ENCODE data around the gene CNNM2.

DNA sequence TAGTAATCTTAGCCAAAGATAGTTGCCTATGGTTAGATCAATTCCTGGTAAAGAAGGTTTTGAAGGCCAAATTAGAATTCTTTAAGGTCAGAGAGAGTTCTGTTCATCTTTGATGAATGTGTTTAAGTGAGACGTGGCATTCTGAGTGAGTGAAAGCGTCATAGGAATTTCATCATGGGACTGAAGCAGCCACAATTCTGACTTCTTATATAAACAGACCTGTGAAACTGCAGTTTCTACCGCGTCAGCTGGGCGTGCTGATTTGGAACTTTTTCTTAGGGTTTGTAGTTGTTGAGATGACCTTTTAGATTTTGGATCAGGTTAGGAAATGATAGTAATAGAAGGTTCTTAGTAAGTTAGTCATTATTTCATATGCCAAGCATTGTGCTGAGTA lies 103.8 kb downstream of the CNNM2 start:
- TF ChIP-seq, protein P1, sequence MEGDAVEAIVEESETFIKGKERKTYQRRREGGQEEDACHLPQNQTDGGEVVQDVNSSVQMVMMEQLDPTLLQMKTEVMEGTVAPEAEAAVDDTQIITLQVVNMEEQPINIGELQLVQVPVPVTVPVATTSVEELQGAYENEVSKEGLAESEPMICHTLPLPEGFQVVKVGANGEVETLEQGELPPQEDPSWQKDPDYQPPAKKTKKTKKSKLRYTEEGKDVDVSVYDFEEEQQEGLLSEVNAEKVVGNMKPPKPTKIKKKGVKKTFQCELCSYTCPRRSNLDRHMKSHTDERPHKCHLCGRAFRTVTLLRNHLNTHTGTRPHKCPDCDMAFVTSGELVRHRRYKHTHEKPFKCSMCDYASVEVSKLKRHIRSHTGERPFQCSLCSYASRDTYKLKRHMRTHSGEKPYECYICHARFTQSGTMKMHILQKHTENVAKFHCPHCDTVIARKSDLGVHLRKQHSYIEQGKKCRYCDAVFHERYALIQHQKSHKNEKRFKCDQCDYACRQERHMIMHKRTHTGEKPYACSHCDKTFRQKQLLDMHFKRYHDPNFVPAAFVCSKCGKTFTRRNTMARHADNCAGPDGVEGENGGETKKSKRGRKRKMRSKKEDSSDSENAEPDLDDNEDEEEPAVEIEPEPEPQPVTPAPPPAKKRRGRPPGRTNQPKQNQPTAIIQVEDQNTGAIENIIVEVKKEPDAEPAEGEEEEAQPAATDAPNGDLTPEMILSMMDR (IDR thresholded peaks at IDR 0.05) = no peak
- TF ChIP-seq, protein P2, sequence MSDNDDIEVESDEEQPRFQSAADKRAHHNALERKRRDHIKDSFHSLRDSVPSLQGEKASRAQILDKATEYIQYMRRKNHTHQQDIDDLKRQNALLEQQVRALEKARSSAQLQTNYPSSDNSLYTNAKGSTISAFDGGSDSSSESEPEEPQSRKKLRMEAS (IDR thresholded peaks at IDR 0.05; ENCODE audit: low read depth) = no peak
- TF ChIP-seq, protein P3, sequence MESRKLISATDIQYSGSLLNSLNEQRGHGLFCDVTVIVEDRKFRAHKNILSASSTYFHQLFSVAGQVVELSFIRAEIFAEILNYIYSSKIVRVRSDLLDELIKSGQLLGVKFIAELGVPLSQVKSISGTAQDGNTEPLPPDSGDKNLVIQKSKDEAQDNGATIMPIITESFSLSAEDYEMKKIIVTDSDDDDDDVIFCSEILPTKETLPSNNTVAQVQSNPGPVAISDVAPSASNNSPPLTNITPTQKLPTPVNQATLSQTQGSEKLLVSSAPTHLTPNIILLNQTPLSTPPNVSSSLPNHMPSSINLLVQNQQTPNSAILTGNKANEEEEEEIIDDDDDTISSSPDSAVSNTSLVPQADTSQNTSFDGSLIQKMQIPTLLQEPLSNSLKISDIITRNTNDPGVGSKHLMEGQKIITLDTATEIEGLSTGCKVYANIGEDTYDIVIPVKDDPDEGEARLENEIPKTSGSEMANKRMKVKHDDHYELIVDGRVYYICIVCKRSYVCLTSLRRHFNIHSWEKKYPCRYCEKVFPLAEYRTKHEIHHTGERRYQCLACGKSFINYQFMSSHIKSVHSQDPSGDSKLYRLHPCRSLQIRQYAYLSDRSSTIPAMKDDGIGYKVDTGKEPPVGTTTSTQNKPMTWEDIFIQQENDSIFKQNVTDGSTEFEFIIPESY (IDR thresholded peaks at IDR 0.05; ENCODE audit: borderline replicate concordance, low read depth) = no peak
- TF ChIP-seq YY1 (IDR thresholded peaks at IDR 0.05; ENCODE audit: low read depth) = no peak
- TF ChIP-seq SMC3 (IDR thresholded peaks at IDR 0.05; ENCODE audit: low read depth, low read length) = no peak
- no peak for TF ChIP-seq JUND (IDR thresholded peaks at IDR 0.05)
- TF ChIP-seq, protein P4, sequence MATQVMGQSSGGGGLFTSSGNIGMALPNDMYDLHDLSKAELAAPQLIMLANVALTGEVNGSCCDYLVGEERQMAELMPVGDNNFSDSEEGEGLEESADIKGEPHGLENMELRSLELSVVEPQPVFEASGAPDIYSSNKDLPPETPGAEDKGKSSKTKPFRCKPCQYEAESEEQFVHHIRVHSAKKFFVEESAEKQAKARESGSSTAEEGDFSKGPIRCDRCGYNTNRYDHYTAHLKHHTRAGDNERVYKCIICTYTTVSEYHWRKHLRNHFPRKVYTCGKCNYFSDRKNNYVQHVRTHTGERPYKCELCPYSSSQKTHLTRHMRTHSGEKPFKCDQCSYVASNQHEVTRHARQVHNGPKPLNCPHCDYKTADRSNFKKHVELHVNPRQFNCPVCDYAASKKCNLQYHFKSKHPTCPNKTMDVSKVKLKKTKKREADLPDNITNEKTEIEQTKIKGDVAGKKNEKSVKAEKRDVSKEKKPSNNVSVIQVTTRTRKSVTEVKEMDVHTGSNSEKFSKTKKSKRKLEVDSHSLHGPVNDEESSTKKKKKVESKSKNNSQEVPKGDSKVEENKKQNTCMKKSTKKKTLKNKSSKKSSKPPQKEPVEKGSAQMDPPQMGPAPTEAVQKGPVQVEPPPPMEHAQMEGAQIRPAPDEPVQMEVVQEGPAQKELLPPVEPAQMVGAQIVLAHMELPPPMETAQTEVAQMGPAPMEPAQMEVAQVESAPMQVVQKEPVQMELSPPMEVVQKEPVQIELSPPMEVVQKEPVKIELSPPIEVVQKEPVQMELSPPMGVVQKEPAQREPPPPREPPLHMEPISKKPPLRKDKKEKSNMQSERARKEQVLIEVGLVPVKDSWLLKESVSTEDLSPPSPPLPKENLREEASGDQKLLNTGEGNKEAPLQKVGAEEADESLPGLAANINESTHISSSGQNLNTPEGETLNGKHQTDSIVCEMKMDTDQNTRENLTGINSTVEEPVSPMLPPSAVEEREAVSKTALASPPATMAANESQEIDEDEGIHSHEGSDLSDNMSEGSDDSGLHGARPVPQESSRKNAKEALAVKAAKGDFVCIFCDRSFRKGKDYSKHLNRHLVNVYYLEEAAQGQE (IDR thresholded peaks at IDR 0.05; ENCODE audit: low read depth, low read length) = no peak
- TF ChIP-seq ELF1 (IDR thresholded peaks at IDR 0.05) = no peak
- TF ChIP-seq FOXM1 (IDR thresholded peaks at IDR 0.05; ENCODE audit: low read depth) = no peak
- TF ChIP-seq FOXJ3 (CRISPR knock-in tag; IDR thresholded peaks at IDR 0.05) = no peak
- TF ChIP-seq, protein P5, sequence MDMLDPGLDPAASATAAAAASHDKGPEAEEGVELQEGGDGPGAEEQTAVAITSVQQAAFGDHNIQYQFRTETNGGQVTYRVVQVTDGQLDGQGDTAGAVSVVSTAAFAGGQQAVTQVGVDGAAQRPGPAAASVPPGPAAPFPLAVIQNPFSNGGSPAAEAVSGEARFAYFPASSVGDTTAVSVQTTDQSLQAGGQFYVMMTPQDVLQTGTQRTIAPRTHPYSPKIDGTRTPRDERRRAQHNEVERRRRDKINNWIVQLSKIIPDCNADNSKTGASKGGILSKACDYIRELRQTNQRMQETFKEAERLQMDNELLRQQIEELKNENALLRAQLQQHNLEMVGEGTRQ (IDR thresholded peaks at IDR 0.05; ENCODE audit: borderline replicate concordance, low read depth, low read length) = no peak
- no peak for TF ChIP-seq FOSL2 (IDR thresholded peaks at IDR 0.05; ENCODE audit: borderline replicate concordance, low read depth)
- no peak for TF ChIP-seq MEF2A (IDR thresholded peaks at IDR 0.05; ENCODE audit: borderline replicate concordance, low read depth)

Measured in SK-N-SH (cell line).